Measurements from ENCODE around the gene SLC38A9.

Gene SLC38A9

GRCh38 chr5:55583578-55583977 is 128.5 kb downstream of the SLC38A9 start:
- Histone ChIP-seq H2BK12ac (ENCODE audit: low read length) (no peak overlapping the region), H2BK15ac (ENCODE audit: low read length) (no peak overlapping the region), H4K8ac (ENCODE audit: low read depth, low read length) (no peak overlapping the region), H3K4ac (ENCODE audit: low read length) (no peak overlapping the region), H3K9me3 (replicated peaks in 1 of 2; ENCODE audit: control insufficient read depth in 2 of 2, insufficient read depth in 1 of 2, low read depth in 1 of 2, low read length in 2 of 2) (no peaks in the 10 kb centered on the region), H3K4me1 (ENCODE audit: control insufficient read depth in 2 of 2, insufficient read depth in 1 of 2, low read depth in 1 of 2, low read length in 2 of 2) (no peaks in the 10 kb centered on the region), H3K27me3 (ENCODE audit: control insufficient read depth in 3 of 3, insufficient read depth in 3 of 3, low read depth in 1 of 3, low read length in 3 of 3) (no peaks in the 10 kb centered on the region), H3K18ac (ENCODE audit: low read length) (no peak overlapping the region), H3K27ac (replicated peaks; ENCODE audit: low read length) (no peak overlapping the region), H3K36me3 (replicated peaks in 1 of 2; ENCODE audit: control insufficient read depth in 2 of 2, insufficient read depth in 2 of 2, low read length in 2 of 2) (no peaks in the 10 kb centered on the region), H2AFZ (ENCODE audit: low read length) (no peak overlapping the region), H3K79me1 (ENCODE audit: low read depth, low read length) (no peaks in the 10 kb centered on the region), H2BK5ac (ENCODE audit: low read length) (no peak overlapping the region), H3K4me2 (ENCODE audit: insufficient read depth, low read length, poor library complexity, severe bottlenecking) (no peak overlapping the region), H2AK5ac (ENCODE audit: low read depth, low read length) (no peak overlapping the region), H3K4me3 (ENCODE audit: low read length in 2 of 2) (no peak overlapping the region), H3K23ac (ENCODE audit: low read depth, low read length, poor library complexity) (no peak overlapping the region), H3K9ac (ENCODE audit: low read depth, low read length, poor library complexity) (no peak overlapping the region), H4K91ac (ENCODE audit: low read depth, low read length, poor library complexity) (no peak overlapping the region), H2BK120ac (ENCODE audit: low read depth, low read length) (no peak overlapping the region), H3K14ac (ENCODE audit: low read length) (no peak overlapping the region)
- no peak for DNase-seq (ENCODE audit: low spot score)
- no CpG with 5 or more reads among the region's 9 CpGs for WGBS, 2 donors (ENCODE audit: extremely low coverage in 2 of 2, insufficient read length in 2 of 2, insufficient replicate concordance in 1 of 2)

- no peak overlapping the region for H4K91ac ChIP-seq (ENCODE audit: low read depth, low read length, poor library complexity)
- H2BK12ac ChIP-seq (ENCODE audit: low read length) = no peak overlapping the region
- H3K14ac ChIP-seq (ENCODE audit: low read length) = no peak overlapping the region
- H3K36me3 ChIP-seq (replicated peaks in 1 of 2; ENCODE audit: control insufficient read depth in 2 of 2, insufficient read depth in 2 of 2, low read length in 2 of 2) = no peaks in the 10 kb centered on the region
- H3K4ac ChIP-seq (ENCODE audit: low read length) = no peak overlapping the region
- no peaks in the 10 kb centered on the region for H3K79me1 ChIP-seq (ENCODE audit: low read depth, low read length)
- no peak overlapping the region for H4K8ac ChIP-seq (ENCODE audit: low read depth, low read length)
- no peaks in the 10 kb centered on the region for H3K27me3 ChIP-seq (ENCODE audit: control insufficient read depth in 3 of 3, insufficient read depth in 3 of 3, low read depth in 1 of 3, low read length in 3 of 3)
- DNase-seq (ENCODE audit: low spot score) = no peak
- H2BK120ac ChIP-seq (ENCODE audit: low read depth, low read length) = no peak overlapping the region
- no peak overlapping the region for H2AFZ ChIP-seq (ENCODE audit: low read length)
- H3K4me2 ChIP-seq (ENCODE audit: insufficient read depth, low read length, poor library complexity, severe bottlenecking) = no peak overlapping the region
- no peak overlapping the region for H3K9ac ChIP-seq (ENCODE audit: low read depth, low read length, poor library complexity)
- H2AK5ac ChIP-seq (ENCODE audit: low read depth, low read length) = no peak overlapping the region
- H3K9me3 ChIP-seq (replicated peaks in 1 of 2; ENCODE audit: control insufficient read depth in 2 of 2, insufficient read depth in 1 of 2, low read depth in 1 of 2, low read length in 2 of 2) = no peaks in the 10 kb centered on the region
- no peak overlapping the region for H3K4me3 ChIP-seq (ENCODE audit: low read length in 2 of 2)
- no peak overlapping the region for H3K18ac ChIP-seq (ENCODE audit: low read length)
- no peak overlapping the region for H3K23ac ChIP-seq (ENCODE audit: low read depth, low read length, poor library complexity)
- no peak overlapping the region for H3K27ac ChIP-seq (replicated peaks; ENCODE audit: low read length)
- peaks cover 0 to 3% of the 10 kb centered on the region in 2 donors for H3K4me1 ChIP-seq (ENCODE audit: control insufficient read depth in 2 of 2, insufficient read depth in 1 of 2, low read depth in 1 of 2, low read length in 2 of 2)
- H2BK15ac ChIP-seq (ENCODE audit: low read length) = no peak overlapping the region
- no peak overlapping the region for H2BK5ac ChIP-seq (ENCODE audit: low read length)
- no CpG with 5 or more reads among the region's 2 CpGs for WGBS, 2 donors (ENCODE audit: extremely low coverage in 2 of 2, insufficient read length in 2 of 2, insufficient replicate concordance in 1 of 2)
Observed at GRCh38 chr5:55582256-55582655, 129.9 kb downstream of the SLC38A9 start.

GRCh38 chr5:55580042-55580441 is 132.1 kb downstream of the SLC38A9 start:
- no peak overlapping the region for H3K18ac ChIP-seq (ENCODE audit: low read length)
- no CpG with 5 or more reads among the region's 6 CpGs for WGBS, 2 donors (ENCODE audit: extremely low coverage in 2 of 2, insufficient read length in 2 of 2, insufficient replicate concordance in 1 of 2)
- no peaks in the 10 kb centered on the region for H3K79me1 ChIP-seq (ENCODE audit: low read depth, low read length)

GRCh38 chr5:55578771-55579170 is 133.4 kb downstream of the SLC38A9 start:
- Histone ChIP-seq H4K8ac (ENCODE audit: low read depth, low read length) (no peak overlapping the region), H3K36me3 (replicated peaks in 1 of 2; ENCODE audit: control insufficient read depth in 2 of 2, insufficient read depth in 2 of 2, low read length in 2 of 2) (no peaks in the 10 kb centered on the region), H3K4ac (ENCODE audit: low read length) (no peak overlapping the region), H3K4me1 (ENCODE audit: control insufficient read depth in 2 of 2, insufficient read depth in 1 of 2, low read depth in 1 of 2, low read length in 2 of 2) (peaks cover 0 to 3% of the 10 kb centered on the region in 2 donors), H3K4me3 (ENCODE audit: low read length in 2 of 2) (no peak overlapping the region), H4K91ac (ENCODE audit: low read depth, low read length, poor library complexity) (no peak overlapping the region), H3K27me3 (ENCODE audit: control insufficient read depth in 3 of 3, insufficient read depth in 3 of 3, low read depth in 1 of 3, low read length in 3 of 3) (no peaks in the 10 kb centered on the region), H3K9ac (ENCODE audit: low read depth, low read length, poor library complexity) (no peak overlapping the region), H2AFZ (ENCODE audit: low read length) (no peak overlapping the region), H3K23ac (ENCODE audit: low read depth, low read length, poor library complexity) (no peak overlapping the region), H2BK120ac (ENCODE audit: low read depth, low read length) (no peak overlapping the region), H3K4me2 (ENCODE audit: insufficient read depth, low read length, poor library complexity, severe bottlenecking) (no peak overlapping the region), H3K79me1 (ENCODE audit: low read depth, low read length) (no peaks in the 10 kb centered on the region), H2AK5ac (ENCODE audit: low read depth, low read length) (no peak overlapping the region), H2BK12ac (ENCODE audit: low read length) (no peak overlapping the region), H3K27ac (replicated peaks; ENCODE audit: low read length) (no peak overlapping the region), H3K9me3 (replicated peaks in 1 of 2; ENCODE audit: control insufficient read depth in 2 of 2, insufficient read depth in 1 of 2, low read depth in 1 of 2, low read length in 2 of 2) (no peaks in the 10 kb centered on the region), H2BK5ac (ENCODE audit: low read length) (no peak overlapping the region), H3K14ac (ENCODE audit: low read length) (no peak overlapping the region), H3K18ac (ENCODE audit: low read length) (no peak overlapping the region), H2BK15ac (ENCODE audit: low read length) (no peak overlapping the region)
- no peak for DNase-seq (ENCODE audit: low spot score)

More at GRCh38 chr5:55580042-55580441, 132.1 kb downstream of the SLC38A9 start:
- Histone ChIP-seq H2BK120ac (ENCODE audit: low read depth, low read length) (no peak overlapping the region), H2BK12ac (ENCODE audit: low read length) (no peak overlapping the region), H3K9me3 (replicated peaks in 1 of 2; ENCODE audit: control insufficient read depth in 2 of 2, insufficient read depth in 1 of 2, low read depth in 1 of 2, low read length in 2 of 2) (no peaks in the 10 kb centered on the region), H3K14ac (ENCODE audit: low read length) (no peak overlapping the region), H2AK5ac (ENCODE audit: low read depth, low read length) (no peak overlapping the region), H3K4ac (ENCODE audit: low read length) (no peak overlapping the region), H4K8ac (ENCODE audit: low read depth, low read length) (no peak overlapping the region), H2AFZ (ENCODE audit: low read length) (no peak overlapping the region), H3K4me1 (ENCODE audit: control insufficient read depth in 2 of 2, insufficient read depth in 1 of 2, low read depth in 1 of 2, low read length in 2 of 2) (peaks cover 0 to 3% of the 10 kb centered on the region in 2 donors), H3K36me3 (replicated peaks in 1 of 2; ENCODE audit: control insufficient read depth in 2 of 2, insufficient read depth in 2 of 2, low read length in 2 of 2) (no peaks in the 10 kb centered on the region), H3K27ac (replicated peaks; ENCODE audit: low read length) (no peak overlapping the region), H3K9ac (ENCODE audit: low read depth, low read length, poor library complexity) (no peak overlapping the region), H2BK5ac (ENCODE audit: low read length) (no peak overlapping the region), H3K4me2 (ENCODE audit: insufficient read depth, low read length, poor library complexity, severe bottlenecking) (no peak overlapping the region), H3K4me3 (ENCODE audit: low read length in 2 of 2) (no peak overlapping the region), H3K23ac (ENCODE audit: low read depth, low read length, poor library complexity) (no peak overlapping the region), H4K91ac (ENCODE audit: low read depth, low read length, poor library complexity) (no peak overlapping the region), H2BK15ac (ENCODE audit: low read length) (no peak overlapping the region), H3K27me3 (ENCODE audit: control insufficient read depth in 3 of 3, insufficient read depth in 3 of 3, low read depth in 1 of 3, low read length in 3 of 3) (no peaks in the 10 kb centered on the region)
- no peak for DNase-seq (ENCODE audit: low spot score)
